CD4-positive, alpha-beta T cell treated with Interleukin-10 for 1 hour (primary cell): Measurements from ENCODE around the gene RSPH10B2.
"Not testable (repeated sequence)": the region's sequence is repeated elsewhere in the genome, so short reads cannot be mapped to it uniquely, and the experiment has no call there.

Experiments used
- DNase-seq: peaks from one replicate; pipeline ENCODE4 v3.0.0-alpha.2; 2020

Gene RSPH10B2

GRCh38 chr7:6753964-6754363 is at the start of gene RSPH10B2:
Gene RSPH10B2, plus strand, starts transcription at chr7:6754103. Its CDS starts 3,575 bp downstream, at chr7:6757678.
- DNase-seq: not testable (repeated sequence)

DNA sequence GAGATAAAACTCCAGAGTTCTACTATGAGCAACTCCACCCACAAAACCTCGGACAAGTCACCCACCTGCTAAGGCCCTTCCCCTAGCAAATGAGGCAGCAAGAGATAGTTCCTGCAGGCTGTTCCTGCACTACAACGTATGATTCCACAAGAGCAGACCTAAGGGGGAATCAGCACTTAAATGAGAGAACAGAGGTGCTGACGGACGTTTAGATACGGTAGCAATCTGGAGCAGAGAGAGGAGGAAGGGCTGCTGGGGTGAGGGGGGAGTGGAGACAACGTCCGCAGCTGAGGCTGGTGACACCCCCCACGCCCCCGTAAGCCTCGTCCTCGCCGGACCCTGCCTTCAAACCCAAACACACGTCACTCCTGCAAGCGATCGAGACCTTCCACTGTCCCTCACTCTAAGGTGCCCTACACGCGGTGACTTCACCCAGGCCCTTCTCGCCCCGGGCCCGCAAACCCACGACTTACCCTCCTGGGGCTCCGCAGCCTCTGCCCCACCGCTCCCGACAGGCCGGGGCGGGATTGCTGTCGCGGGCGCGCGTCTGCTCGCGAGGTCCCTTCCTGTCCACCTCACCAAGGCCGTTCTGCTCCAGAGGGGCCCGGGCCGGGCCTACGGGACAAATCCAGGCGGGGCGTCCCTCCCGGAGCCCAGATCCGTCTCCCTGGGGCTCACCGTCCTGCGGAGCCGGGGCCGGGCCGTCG is 47.8 kb upstream of the RSPH10B2 start:
- peak; percentile 23 for DNase-seq

DNA sequence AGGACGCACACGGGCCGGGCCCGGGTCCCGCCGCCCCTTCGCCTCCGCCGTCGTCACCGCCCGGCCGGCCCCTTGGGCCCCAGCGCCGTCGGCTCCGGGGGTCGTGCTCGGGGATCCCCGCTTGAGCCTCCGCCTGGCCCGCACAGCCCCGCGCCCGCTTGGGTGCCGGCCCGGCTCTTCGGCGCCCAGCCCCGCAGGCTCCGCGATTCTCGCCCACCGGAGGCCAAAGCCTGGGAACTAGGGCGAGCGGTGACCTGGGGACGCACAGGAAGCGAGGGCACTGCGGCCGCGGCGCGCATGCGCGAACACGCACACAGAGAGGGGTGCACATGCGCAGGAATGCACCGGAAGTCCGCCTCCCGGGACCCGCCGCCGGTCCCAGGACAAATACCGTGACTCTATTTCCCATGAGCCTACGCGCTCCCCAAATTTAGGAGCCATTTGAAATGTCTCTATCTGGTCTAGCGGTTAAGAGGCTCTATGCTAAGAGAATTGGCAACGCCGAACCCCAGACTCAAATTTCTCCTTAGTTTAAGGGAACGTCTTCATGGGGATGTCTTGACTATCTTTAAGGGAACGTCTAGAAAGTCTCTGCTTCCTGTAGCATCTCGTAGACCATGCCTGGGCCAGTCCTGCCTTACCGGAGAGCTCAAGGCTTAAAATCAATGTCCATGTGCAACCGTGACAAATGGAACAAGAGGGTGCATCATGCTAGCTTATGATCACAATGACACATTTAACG is 47.1 kb upstream of the RSPH10B2 start, which contains the start of gene ZNF12:
Gene ZNF12, minus strand, starts transcription at position 282 of the 742 bp plus-strand sequence. CDS start 1,774 bp downstream, outside the sequence.
- peak; percentile 96 for DNase-seq

GRCh38 chr7:6708304-6708703 is 45.6 kb upstream of the RSPH10B2 start:
- DNase-seq: no peak

- no peak for DNase-seq
Measured at GRCh38 chr7:6709808-6710207, 44.1 kb upstream of the RSPH10B2 start.

GRCh38 chr7:6714360-6714759 is 39.5 kb upstream of the RSPH10B2 start:
- DNase-seq: no peak

DNA sequence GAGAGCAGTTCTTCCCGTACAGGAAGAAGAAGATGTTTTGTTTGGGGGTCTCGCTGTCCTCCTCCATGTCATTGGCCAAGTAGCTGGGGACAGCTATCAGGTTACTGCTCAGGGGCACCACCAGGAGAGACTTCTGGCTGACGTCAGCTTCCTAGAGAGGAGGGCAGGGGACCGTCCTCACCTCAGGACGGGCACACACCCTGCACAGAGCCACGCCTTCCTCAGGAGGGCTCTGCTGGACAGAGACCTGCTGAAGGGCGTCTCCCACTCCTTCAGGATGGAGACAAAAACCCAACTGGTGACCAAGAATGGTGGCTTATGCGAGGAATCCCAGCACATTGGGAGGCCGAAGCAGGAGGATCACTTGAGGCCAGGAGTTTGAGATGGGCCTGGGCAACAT is 38.0 kb upstream of the RSPH10B2 start:
- not testable (repeated sequence) for DNase-seq

DNA sequence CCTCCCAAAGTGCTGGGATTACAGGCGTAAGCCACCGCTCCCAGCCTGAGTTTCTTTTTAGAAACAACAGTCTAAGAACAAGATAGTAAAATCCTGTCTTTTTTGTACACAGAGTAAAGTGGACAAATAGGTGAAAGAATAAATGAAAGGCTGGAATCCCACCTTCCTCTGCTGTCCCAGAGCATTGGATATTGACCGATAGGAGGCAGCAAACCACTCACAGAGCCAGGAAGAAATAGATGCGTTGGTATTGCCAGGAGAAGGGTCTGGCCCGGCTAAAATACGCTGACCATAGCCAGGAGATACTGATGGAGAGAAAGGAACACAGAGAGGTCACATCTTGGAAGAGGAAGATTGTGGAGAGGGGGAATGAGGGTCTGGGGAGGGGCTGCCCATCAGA is 35.8 kb upstream of the RSPH10B2 start:
- no peak for DNase-seq

GRCh38 chr7:6724351-6724750 is 29.6 kb upstream of the RSPH10B2 start:
- DNase-seq: not testable (repeated sequence)

GRCh38 chr7:6725003-6725402 is 28.9 kb upstream of the RSPH10B2 start:
- no peak for DNase-seq

GRCh38 chr7:6726341-6726740 is 27.6 kb upstream of the RSPH10B2 start:
- DNase-seq: not testable (repeated sequence)

DNA sequence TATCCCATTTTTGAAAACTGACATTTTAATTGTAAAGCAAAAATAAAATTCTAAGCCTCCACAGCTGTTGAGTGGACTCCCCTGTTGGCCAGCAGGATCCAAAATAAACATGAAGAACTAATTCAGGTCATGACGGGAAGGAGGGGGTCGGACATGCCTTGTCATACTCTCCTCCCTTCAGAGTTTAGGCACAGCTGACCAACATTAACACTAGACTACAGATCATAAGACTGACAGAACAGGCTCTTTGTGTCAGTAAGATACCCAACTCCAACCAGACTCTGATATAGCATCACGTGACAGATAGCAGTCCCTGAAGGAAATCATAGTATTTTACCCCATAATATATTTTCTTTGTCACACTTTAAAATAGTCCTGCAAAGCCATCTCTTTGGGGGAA is 26.2 kb upstream of the RSPH10B2 start:
- DNase-seq: no peak

DNA sequence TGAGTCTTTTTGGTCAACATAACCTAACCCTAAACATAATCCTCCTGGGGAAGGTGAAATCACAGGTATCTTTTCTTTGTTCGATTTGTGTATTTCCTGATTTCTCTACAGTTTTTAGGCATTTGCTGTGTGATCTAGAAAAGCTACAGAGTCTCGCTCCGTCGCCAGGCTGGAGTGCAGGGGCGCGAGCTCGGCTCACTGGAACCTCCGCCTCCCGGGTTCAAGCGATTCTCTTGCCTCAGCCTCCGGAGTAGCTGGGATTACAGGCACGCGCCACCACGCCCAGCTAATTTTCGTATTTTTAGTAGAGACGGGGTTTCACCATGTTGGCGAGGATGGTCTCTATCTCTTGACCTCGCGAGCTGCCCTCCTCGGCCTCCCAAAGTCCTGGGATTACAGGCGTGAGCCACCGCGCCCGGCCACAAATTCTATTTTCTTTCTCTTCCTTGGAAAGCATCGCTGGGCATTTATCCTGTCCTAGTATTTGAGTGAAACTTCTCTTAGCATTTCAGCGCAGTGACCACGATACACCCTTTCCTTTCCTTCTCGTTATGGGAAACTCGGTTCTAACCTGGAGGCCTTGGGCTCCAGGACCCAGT is 24.9 kb upstream of the RSPH10B2 start:
- not testable (repeated sequence) for DNase-seq

GRCh38 chr7:6729492-6730342 is 24.2 kb upstream of the RSPH10B2 start:
- DNase-seq: peak; percentile 87

- no peak for DNase-seq
Measured at GRCh38 chr7:6730343-6730633, 23.6 kb upstream of the RSPH10B2 start.

GRCh38 chr7:6738415-6738814 is 15.5 kb upstream of the RSPH10B2 start:
- not testable (repeated sequence) for DNase-seq

DNA sequence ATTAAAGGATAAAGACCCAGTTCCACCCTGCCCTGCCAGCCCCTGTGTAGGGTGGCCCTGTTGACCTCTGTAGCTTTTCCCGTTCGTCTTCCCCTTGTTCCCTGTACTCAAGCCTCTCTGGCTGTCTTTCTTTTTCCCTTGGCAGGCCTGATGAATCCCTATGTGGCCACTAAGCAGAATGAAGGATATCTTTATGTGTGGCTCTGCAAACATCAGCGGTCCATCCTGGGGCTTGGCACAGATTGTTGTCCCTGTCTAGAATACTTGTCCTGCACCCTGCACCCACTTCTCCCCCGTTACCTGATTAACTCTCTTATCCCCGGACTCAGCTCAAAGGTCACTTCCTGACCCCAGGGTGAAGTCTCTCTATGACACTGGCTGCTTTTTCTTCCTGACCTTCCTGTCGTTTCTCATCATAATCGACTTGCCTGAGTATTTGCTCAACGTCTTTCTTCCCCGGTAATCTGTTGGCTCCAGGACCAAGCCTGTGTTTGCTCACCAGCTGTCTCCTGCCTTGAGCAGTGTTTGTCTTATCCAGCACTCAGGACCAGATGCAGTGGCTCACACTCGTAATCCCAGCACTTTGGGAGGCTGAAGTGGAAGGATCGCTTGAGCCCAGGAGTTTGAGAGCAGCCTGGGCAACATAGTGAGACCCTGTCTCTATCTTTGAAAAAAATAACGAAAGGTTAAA is 9.3 kb upstream of the RSPH10B2 start:
- not testable (repeated sequence) for DNase-seq

DNA sequence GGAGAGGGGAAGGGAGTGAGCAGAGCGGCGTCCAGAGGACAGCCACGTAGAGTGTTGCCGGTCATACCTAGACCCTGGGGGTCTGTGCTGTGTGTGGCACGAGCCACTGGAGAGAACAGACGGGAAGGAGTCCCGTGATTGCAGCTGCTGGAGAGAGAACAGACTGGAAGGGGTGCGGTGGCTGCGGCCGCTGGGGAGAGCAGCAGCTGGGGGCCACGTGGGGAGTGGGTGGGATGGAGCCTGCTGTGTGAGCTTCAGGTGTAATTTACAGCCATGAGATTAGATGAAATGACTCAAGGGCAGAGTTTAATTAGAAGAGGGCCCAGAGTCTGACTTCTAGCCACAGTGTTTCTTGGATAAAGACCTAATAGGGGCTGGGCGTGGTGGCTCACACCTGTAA is 4.6 kb upstream of the RSPH10B2 start:
- DNase-seq: not testable (repeated sequence)

DNA sequence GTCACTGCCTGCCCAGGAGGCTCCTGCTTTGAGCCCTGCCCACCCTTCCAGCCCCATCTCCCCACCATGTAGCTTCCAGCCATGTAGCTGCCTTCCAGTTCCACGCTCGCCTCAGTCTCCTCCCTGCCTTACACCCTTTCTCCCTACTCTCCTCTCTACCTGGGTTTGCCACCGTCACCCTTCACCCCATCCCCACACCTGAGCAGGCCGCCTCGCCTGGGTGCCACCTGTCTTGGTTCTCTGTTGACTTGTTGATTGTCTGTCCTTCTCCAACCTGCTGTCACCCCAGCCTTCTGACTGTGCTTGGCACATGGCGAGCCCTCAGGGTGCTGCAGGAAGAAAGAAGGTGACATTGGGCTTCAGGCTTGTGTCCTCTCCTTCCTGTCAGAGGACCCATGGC is 3.7 kb upstream of the RSPH10B2 start:
- not testable (repeated sequence) for DNase-seq

GRCh38 chr7:6761186-6761585 is 7.3 kb downstream of the RSPH10B2 start:
- not testable (repeated sequence) for DNase-seq

GRCh38 chr7:6781581-6781980 is 27.7 kb downstream of the RSPH10B2 start:
- DNase-seq: not testable (repeated sequence)

DNA sequence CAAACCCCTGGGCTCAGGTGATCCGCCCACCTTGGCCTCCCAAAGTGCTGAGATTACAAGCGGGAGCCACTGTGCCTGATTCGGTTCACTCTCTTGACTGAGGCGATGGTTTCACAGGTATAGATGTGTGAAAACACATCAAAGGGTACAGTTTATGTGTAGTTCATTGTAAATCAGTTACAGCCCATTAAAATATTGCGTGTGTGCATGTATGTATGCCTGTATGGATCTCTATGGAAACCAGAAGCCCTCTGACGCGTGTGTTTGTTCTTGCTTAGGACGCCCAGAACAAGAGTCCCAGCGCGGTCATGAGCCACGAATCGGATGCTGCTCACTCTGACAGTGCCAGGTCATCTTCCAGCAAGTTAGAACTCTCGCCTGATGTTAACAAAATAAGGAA is 35.5 kb downstream of the RSPH10B2 start:
- DNase-seq: not testable (repeated sequence)
